DND-41 (cell line): ENCODE measurements around the gene CD58.

Experiments
- EZH2 ChIP-seq: IDR thresholded peaks from 3 replicates; pipeline ENCODE4 v1.6.1; 2012; ENCODE audit warnings: borderline replicate concordance, low read depth, mild to moderate bottlenecking, moderate library complexity, low read length, inconsistent platforms; ENCODE audit not compliant: severe bottlenecking
- TF ChIP-seq, protein P1 (sequence below): IDR thresholded peaks from 2 replicates; pipeline ENCODE4 v1.5.1; 2012; ENCODE audit warnings: borderline replicate concordance, low read length, moderate library complexity, mild to moderate bottlenecking; ENCODE audit not compliant: poor library complexity, severe bottlenecking; ENCODE audit errors: extremely low read depth

GRCh38 chr1:116560704-116561490, 9.9 kb downstream of the CD58 start:
- TF ChIP-seq, protein P1, sequence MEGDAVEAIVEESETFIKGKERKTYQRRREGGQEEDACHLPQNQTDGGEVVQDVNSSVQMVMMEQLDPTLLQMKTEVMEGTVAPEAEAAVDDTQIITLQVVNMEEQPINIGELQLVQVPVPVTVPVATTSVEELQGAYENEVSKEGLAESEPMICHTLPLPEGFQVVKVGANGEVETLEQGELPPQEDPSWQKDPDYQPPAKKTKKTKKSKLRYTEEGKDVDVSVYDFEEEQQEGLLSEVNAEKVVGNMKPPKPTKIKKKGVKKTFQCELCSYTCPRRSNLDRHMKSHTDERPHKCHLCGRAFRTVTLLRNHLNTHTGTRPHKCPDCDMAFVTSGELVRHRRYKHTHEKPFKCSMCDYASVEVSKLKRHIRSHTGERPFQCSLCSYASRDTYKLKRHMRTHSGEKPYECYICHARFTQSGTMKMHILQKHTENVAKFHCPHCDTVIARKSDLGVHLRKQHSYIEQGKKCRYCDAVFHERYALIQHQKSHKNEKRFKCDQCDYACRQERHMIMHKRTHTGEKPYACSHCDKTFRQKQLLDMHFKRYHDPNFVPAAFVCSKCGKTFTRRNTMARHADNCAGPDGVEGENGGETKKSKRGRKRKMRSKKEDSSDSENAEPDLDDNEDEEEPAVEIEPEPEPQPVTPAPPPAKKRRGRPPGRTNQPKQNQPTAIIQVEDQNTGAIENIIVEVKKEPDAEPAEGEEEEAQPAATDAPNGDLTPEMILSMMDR: no peak
- no peak for TF ChIP-seq EZH2
